G401 (cell line): ENCODE data around the gene BANK1. TPM values are rescaled to one million over a fixed set of nuclear protein-coding genes. Genes with fewer than 3 reads are reported as not detected.
A peak's percentile ranks its signal among the peaks of the same experiment; 100 is the strongest.

Experiments used
- DNase-seq: peaks from one replicate; pipeline ENCODE4 v3.0.0-alpha.2; 2015; ENCODE audit warnings: low spot score
- in situ Hi-C: cut with HindIII; loops from 2 replicates; pipeline ENCODE4 v1.10.0; 2016; ENCODE audit warnings: low sequenced_read_pairs, mixed read lengths
- total RNA-seq: library from RNA; depleted of rRNA; stranded (reverse); fragments of >200 nt; shearing (Covaris generic); gene quantifications from 2 replicates; pipeline ENCODE4 v1.2.3, GENCODE V29; 2014

BANK1 gene
- total RNA-seq, 1 experiment from 2014 or later = not detected

- DNase-seq = no peak
- in situ Hi-C loops = no loop called here
These were observed 193.3 kb downstream of the BANK1 start for GRCh38 chr4:101983835-101984234.

GRCh38 chr4:101987623-101988243, 197.2 kb downstream of the BANK1 start:
- in situ Hi-C loops = no loop called here
- no peak for DNase-seq

- DNase-seq = no peak
- in situ Hi-C loops = no loop called here
These were observed 199.0 kb downstream of the BANK1 start for GRCh38 chr4:101989551-101989950.

GRCh38 chr4:101992446-101992845, 201.9 kb downstream of the BANK1 start:
- in situ Hi-C loops = no loop called here
- DNase-seq = no peak

GRCh38 chr4:101993002-101993841, 202.7 kb downstream of the BANK1 start:
- peak; percentile 81 for DNase-seq
- in situ Hi-C loops = no loop called here

GRCh38 chr4:101993842-101994775, 203.6 kb downstream of the BANK1 start:
- no peak for DNase-seq
- in situ Hi-C loops = no loop called here

GRCh38 chr4:102007959-102008425, 217.5 kb downstream of the BANK1 start:
- DNase-seq = no peak
- in situ Hi-C loops = no loop called here

- no peak for DNase-seq
- in situ Hi-C loops = no loop called here
These were observed 218.2 kb downstream of the BANK1 start for GRCh38 chr4:102008711-102009110.

- DNase-seq = no peak
- in situ Hi-C loops = no loop called here
These were observed 231.8 kb downstream of the BANK1 start for GRCh38 chr4:102022343-102022742.

- DNase-seq = no peak
- in situ Hi-C loops = no loop called here
These were observed 237.4 kb downstream of the BANK1 start for GRCh38 chr4:102027961-102028360.

GRCh38 chr4:102031406-102031805, 240.9 kb downstream of the BANK1 start:
- in situ Hi-C loops = no loop called here

GRCh38 chr4:102036016-102036415, 245.5 kb downstream of the BANK1 start:
- in situ Hi-C loops = no loop called here
- DNase-seq = peak; percentile 15

More at GRCh38 chr4:102031406-102031805, 240.9 kb downstream of the BANK1 start:
- no peak for DNase-seq

GRCh38 chr4:102036619-102037376, 246.3 kb downstream of the BANK1 start:
- DNase-seq = peak; percentile 97
- in situ Hi-C loops = no loop called here

- in situ Hi-C loops = no loop called here
- DNase-seq = peak; percentile 21
These were observed 247.0 kb downstream of the BANK1 start for GRCh38 chr4:102037566-102037965.

- in situ Hi-C loops = no loop called here
- DNase-seq = no peak
These were observed 252.6 kb downstream of the BANK1 start for GRCh38 chr4:102042871-102043802.

- DNase-seq = no peak
- in situ Hi-C loops = no loop called here
These were observed 257.1 kb downstream of the BANK1 start for GRCh38 chr4:102047616-102048015.

- no peak for DNase-seq
- in situ Hi-C loops = no loop called here
These were observed 265.3 kb downstream of the BANK1 start for GRCh38 chr4:102055805-102056204.

GRCh38 chr4:102057122-102057521, 266.6 kb downstream of the BANK1 start:
- DNase-seq = no peak
- in situ Hi-C loops = no loop called here
